Measurements from ENCODE around the gene LRRK2. TPM values are rescaled to one million over a fixed set of nuclear protein-coding genes. Genes with fewer than 3 reads are reported as not detected.

The LRRK2 gene
- total and polyA plus RNA-seq, 2 experiments from 2014 or later, result 0.24 TPM; not detected in 1

GRCh38 chr12:40212566-40212965, 12.2 kb upstream of the LRRK2 start:
- Mint-ChIP-seq H3K27me3 (ENCODE audit: insufficient read depth, low read depth, poor library complexity) (no peaks in the 10 kb centered on the region), H3K36me3 (ENCODE audit: low read depth) (peaks cover 9% of the 10 kb centered on the region; the same call in 2 of the 3 replicates), H3K4me3 (no peak overlapping the region), H3K4me1 (peaks cover 4% of the 10 kb centered on the region; the same call in 1 of the 3 replicates), H3K27ac (no peak overlapping the region), H3K9me3 (peaks cover 26% of the 10 kb centered on the region; the same call in 2 of the 3 replicates)
- no peak overlapping the region for H3K27ac ChIP-seq (ENCODE audit: low read depth)
- no peak overlapping the region for H3K4me3 ChIP-seq
- H2AFZ ChIP-seq, result no peak overlapping the region
- H3F3A ChIP-seq (replicated peaks; ENCODE audit: low read depth), result no peaks in the 10 kb centered on the region
- no peaks in the 10 kb centered on the region for H3K27me3 ChIP-seq (ENCODE audit: insufficient read depth)
- no peak for ATAC-seq
- no peak for DNase-seq (ENCODE audit: low spot score)
- no peak overlapping the region for H3K4me2 ChIP-seq
- H3K9me2 ChIP-seq (ENCODE audit: insufficient read depth), result peaks cover 6% of the 10 kb centered on the region; the same call in 1 of the 2 replicates
- 0 out of 2 replicates have a peak, but pooled peaks cover 5% of the 10 kb centered on the region for H3K36me3 ChIP-seq (ENCODE audit: insufficient read depth)
- H3K79me2 ChIP-seq (replicated peaks; ENCODE audit: insufficient read depth), result no peaks in the 10 kb centered on the region
- TF ChIP-seq EZH2phosphoT487 (IDR thresholded peaks at IDR 0.05; ENCODE audit: unreplicated experiment), result no peak
- no peak for TF ChIP-seq ETS1 (IDR thresholded peaks at IDR 0.05)
- TF ChIP-seq EZH2 (IDR thresholded peaks at IDR 0.05; ENCODE audit: low read depth, unreplicated experiment), result no peak
- no peak for TF ChIP-seq CREB1 (CRISPR knock-in tag; IDR thresholded peaks at IDR 0.05; ENCODE audit: low read depth)
- no peak for TF ChIP-seq NANOG (IDR thresholded peaks at IDR 0.05; ENCODE audit: borderline replicate concordance)
- no peak for TF ChIP-seq POLR2AphosphoS5 (IDR thresholded peaks at IDR 0.05; ENCODE audit: low read depth)
- TF ChIP-seq ZNF331 (CRISPR knock-in tag; IDR thresholded peaks at IDR 0.05; ENCODE audit: low read depth), result no peak
- TF ChIP-seq STAT1 (IDR thresholded peaks at IDR 0.05; ENCODE audit: unreplicated experiment), result no peak
- no peak for TF ChIP-seq ZNF114 (CRISPR knock-in tag; IDR thresholded peaks at IDR 0.05)
- TF ChIP-seq, protein P1, sequence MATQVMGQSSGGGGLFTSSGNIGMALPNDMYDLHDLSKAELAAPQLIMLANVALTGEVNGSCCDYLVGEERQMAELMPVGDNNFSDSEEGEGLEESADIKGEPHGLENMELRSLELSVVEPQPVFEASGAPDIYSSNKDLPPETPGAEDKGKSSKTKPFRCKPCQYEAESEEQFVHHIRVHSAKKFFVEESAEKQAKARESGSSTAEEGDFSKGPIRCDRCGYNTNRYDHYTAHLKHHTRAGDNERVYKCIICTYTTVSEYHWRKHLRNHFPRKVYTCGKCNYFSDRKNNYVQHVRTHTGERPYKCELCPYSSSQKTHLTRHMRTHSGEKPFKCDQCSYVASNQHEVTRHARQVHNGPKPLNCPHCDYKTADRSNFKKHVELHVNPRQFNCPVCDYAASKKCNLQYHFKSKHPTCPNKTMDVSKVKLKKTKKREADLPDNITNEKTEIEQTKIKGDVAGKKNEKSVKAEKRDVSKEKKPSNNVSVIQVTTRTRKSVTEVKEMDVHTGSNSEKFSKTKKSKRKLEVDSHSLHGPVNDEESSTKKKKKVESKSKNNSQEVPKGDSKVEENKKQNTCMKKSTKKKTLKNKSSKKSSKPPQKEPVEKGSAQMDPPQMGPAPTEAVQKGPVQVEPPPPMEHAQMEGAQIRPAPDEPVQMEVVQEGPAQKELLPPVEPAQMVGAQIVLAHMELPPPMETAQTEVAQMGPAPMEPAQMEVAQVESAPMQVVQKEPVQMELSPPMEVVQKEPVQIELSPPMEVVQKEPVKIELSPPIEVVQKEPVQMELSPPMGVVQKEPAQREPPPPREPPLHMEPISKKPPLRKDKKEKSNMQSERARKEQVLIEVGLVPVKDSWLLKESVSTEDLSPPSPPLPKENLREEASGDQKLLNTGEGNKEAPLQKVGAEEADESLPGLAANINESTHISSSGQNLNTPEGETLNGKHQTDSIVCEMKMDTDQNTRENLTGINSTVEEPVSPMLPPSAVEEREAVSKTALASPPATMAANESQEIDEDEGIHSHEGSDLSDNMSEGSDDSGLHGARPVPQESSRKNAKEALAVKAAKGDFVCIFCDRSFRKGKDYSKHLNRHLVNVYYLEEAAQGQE (IDR thresholded peaks at IDR 0.05; ENCODE audit: unreplicated experiment), result no peak
- TF ChIP-seq, protein P2, sequence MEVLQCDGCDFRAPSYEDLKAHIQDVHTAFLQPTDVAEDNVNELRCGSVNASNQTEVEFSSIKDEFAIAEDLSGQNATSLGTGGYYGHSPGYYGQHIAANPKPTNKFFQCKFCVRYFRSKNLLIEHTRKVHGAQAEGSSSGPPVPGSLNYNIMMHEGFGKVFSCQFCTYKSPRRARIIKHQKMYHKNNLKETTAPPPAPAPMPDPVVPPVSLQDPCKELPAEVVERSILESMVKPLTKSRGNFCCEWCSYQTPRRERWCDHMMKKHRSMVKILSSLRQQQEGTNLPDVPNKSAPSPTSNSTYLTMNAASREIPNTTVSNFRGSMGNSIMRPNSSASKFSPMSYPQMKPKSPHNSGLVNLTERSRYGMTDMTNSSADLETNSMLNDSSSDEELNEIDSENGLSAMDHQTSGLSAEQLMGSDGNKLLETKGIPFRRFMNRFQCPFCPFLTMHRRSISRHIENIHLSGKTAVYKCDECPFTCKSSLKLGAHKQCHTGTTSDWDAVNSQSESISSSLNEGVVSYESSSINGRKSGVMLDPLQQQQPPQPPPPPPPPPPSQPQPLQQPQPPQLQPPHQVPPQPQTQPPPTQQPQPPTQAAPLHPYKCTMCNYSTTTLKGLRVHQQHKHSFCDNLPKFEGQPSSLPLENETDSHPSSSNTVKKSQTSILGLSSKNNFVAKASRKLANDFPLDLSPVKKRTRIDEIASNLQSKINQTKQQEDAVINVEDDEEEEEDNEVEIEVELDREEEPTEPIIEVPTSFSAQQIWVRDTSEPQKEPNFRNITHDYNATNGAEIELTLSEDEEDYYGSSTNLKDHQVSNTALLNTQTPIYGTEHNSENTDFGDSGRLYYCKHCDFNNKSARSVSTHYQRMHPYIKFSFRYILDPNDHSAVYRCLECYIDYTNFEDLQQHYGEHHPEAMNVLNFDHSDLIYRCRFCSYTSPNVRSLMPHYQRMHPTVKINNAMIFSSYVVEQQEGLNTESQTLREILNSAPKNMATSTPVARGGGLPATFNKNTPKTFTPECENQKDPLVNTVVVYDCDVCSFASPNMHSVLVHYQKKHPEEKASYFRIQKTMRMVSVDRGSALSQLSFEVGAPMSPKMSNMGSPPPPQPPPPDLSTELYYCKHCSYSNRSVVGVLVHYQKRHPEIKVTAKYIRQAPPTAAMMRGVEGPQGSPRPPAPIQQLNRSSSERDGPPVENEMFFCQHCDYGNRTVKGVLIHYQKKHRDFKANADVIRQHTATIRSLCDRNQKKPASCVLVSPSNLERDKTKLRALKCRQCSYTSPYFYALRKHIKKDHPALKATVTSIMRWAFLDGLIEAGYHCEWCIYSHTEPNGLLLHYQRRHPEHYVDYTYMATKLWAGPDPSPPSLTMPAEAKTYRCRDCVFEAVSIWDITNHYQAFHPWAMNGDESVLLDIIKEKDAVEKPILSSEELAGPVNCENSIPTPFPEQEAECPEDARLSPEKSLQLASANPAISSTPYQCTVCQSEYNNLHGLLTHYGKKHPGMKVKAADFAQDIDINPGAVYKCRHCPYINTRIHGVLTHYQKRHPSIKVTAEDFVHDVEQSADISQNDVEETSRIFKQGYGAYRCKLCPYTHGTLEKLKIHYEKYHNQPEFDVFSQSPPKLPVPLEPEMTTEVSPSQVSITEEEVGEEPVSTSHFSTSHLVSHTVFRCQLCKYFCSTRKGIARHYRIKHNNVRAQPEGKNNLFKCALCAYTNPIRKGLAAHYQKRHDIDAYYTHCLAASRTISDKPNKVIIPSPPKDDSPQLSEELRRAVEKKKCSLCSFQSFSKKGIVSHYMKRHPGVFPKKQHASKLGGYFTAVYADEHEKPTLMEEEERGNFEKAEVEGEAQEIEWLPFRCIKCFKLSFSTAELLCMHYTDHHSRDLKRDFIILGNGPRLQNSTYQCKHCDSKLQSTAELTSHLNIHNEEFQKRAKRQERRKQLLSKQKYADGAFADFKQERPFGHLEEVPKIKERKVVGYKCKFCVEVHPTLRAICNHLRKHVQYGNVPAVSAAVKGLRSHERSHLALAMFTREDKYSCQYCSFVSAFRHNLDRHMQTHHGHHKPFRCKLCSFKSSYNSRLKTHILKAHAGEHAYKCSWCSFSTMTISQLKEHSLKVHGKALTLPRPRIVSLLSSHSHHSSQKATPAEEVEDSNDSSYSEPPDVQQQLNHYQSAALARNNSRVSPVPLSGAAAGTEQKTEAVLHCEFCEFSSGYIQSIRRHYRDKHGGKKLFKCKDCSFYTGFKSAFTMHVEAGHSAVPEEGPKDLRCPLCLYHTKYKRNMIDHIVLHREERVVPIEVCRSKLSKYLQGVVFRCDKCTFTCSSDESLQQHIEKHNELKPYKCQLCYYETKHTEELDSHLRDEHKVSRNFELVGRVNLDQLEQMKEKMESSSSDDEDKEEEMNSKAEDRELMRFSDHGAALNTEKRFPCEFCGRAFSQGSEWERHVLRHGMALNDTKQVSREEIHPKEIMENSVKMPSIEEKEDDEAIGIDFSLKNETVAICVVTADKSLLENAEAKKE (CRISPR knock-in tag; IDR thresholded peaks at IDR 0.05), result no peak
- no peaks in the 10 kb centered on the region for H3K4me1 ChIP-seq (ENCODE audit: insufficient read depth)
- H4K20me1 ChIP-seq (replicated peaks; ENCODE audit: insufficient read depth), result no peaks in the 10 kb centered on the region

All from GM23338 (cell line).